ENCODE data around the gene SETMAR. TPM values are rescaled to one million over a fixed set of nuclear protein-coding genes. Genes with fewer than 3 reads are reported as not detected.
A peak's percentile ranks its signal among the peaks of the same experiment; 100 is the strongest.
"Not testable (repeated sequence)": the region's sequence is repeated elsewhere in the genome, so short reads cannot be mapped to it uniquely, and the experiment has no call there.

SETMAR gene
- 10 to 100 TPM; 29.9 to 33.4 (median 31.6) TPM for polyA plus RNA-seq (ENCODE audit: insufficient read length in 4 of 4)

DNA sequence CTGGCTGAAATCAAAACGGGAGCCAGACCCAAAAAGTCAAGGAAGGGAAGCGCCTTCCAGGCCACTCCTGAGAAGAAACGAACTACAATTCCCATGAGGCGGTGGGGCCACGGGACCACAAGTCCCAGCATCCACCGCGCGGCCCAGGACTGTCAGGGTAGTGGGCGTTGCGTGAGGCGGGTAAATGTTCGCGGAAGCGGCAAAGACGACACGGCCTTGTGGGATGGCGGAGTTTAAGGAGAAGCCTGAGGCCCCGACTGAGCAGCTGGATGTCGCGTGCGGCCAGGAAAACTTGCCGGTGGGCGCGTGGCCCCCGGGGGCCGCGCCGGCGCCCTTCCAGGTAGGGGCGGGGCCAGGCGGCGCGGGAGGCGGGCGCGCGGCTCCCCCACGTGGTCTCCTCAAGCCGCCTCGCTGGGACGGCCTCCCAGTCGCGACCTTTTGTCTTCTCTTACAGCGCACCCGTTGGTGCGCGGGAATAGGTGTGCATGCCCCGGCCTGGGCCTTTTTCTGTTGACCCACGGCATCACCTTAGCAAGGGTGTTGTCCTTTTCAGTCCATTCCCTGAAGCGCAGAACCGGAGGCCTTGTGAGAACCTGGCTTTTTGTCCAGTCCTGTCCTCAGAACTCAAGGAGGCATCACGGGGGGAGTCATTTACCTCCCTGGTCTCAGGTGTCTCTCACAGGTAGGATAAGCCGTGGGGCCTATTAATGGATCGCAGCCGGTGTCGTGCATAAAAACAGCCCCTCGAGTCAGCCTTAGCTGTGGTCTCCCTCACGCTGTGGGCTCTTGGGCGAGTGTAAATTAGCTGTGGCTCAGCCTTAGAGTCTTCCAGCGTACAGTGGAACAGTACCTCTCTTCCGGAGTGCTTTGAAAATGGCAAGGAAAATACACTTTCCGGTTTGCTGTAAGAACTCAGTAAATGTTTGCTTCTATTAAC is at the start of gene SETMAR:
Gene SETMAR, plus strand, starts transcription at position 183 of the 937 bp plus-strand sequence. Its CDS starts 2 bp downstream, at position 185.
- peak; percentile 82 to 88 (median 84) for DNase-seq (ENCODE audit: low read depth in 4 of 4, low spot score in 3 of 4)

DNA sequence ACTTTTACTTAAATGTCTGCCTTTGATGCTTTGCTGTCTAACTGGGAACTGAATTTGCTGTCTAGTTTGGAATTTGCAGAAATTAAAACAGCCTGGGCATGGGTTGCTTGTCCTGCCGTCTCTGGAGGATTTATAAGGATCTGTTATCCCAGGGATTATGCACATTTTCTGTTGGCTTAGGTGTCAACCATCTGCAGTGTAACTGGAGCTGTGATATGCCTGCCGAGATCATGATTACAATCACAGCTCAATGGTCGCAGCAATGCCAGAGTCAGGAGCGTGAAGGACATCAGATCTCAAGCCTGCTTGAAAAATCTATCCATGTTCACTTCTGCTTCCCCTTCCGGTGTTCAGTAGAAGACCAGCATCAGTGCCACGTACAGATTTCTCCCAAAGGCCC is 41.8 kb upstream of the SETMAR start:
- DNase-seq (ENCODE audit: low read depth in 4 of 4, low spot score in 3 of 4) = no peak

DNA sequence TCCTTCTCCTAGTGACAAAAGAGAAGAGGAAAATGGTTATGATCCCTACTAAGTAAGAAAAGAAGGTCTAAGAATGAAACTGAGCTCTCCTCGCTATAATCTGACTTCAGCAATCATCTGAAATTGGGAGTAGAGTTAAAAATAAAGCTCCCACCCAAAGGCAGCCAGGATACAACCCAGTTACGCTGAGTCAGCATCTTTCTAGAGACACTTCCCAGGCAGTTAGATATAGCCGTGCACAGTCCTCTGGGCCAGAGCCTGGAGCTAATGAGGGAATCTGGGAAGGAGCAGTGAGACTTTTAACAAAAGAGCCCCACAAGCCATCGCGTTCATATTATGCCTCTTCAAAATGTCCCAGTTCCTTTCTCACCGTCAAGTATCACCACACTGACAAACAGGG is 39.1 kb upstream of the SETMAR start:
- no peak for DNase-seq (ENCODE audit: low read depth in 4 of 4, low spot score in 3 of 4)

DNA sequence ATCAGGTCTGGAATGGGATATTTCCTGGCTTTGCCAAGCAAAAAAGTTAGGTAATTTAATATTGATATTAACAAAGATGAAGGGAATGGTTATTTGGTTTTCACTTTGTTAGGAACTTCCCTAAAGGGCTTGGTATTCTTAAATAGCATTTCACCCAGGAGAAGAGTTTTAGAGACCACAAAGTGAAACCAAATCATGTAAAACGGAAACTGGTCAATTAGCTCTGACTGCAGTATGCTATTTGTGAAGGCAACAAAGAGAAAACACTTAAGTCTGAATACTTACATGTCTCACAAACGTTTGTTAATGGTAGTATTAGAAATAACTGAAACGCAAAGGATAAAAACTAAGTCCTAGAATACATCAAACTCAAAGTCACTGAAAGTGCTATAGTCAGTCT is 32.4 kb upstream of the SETMAR start:
- DNase-seq (ENCODE audit: low read depth in 4 of 4, low spot score in 3 of 4) = no peak

- DNase-seq (ENCODE audit: low read depth in 4 of 4, low spot score in 3 of 4) = no peak
Observed at GRCh38 chr3:4271834-4272233, 31.3 kb upstream of the SETMAR start.

DNA sequence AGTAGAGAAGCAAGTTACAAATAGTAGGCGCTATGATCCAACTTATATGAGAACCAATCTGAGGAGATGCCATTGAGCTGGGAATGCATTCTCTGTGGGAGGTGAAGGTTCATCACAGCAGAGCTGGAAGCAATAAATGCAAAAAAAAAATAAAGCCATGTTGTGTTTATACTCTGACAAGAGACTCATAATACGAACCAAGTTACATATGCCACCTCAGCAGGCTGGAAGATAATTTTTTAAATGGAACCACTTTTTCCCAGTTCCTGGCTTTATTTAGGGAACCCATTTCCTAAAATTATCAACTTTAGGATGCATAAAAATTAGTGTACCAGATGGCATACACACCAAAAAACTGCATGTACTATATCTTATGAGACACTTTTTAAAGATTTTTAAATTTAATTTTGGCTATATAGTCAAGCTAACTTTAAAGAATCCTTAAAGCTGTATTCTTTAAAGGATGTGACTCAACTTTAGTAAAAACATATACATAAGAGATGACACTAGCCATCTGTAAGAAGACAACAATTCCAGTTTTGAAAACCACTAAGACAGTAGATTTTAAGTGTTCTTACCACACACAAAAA is 23.6 kb upstream of the SETMAR start:
- no peak for DNase-seq (ENCODE audit: low read depth in 4 of 4, low spot score in 3 of 4)

DNA sequence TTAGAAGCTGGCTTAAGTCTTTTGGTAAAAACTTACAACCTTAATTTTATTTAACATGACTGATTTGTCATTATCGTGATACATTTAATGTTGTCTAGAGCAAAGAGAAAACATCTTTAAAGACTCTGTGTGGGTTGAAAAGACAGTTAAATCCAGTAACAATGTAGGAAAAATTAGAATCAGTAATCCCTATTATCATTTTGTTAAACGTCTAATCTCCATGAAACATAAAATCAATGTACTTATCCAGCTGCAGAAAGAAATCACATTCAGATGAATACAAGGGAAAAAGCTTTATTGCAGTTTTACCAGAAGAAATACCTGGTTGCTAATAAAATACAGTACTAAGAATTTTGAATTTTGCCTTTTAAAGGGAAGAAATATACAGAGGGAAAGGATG is 21.2 kb upstream of the SETMAR start:
- no peak for DNase-seq (ENCODE audit: low read depth in 4 of 4, low spot score in 3 of 4)

GRCh38 chr3:4284865-4285264 is 18.3 kb upstream of the SETMAR start:
- DNase-seq (ENCODE audit: low read depth in 4 of 4, low spot score in 3 of 4) = no peak

DNA sequence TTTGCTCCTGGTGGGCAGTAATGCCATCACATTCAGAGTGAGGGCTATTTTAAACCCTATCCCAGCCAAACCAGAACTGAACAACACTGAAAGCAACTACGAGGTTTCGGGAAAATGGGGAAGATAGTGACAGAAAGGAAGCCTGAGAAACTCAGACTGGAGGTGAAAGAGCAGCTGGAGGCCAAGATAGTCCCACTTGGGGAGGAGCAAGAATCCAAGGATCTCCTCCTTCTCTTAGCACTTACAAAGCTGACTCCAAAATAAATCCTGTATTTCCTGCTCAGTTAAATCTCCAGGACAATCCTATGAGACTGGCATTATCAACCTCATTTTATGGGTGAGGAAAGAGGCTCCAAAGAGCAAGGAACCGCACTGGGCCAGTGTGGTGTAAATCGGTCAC is 14.1 kb upstream of the SETMAR start:
- no peak for DNase-seq (ENCODE audit: low read depth in 4 of 4, low spot score in 3 of 4)

DNA sequence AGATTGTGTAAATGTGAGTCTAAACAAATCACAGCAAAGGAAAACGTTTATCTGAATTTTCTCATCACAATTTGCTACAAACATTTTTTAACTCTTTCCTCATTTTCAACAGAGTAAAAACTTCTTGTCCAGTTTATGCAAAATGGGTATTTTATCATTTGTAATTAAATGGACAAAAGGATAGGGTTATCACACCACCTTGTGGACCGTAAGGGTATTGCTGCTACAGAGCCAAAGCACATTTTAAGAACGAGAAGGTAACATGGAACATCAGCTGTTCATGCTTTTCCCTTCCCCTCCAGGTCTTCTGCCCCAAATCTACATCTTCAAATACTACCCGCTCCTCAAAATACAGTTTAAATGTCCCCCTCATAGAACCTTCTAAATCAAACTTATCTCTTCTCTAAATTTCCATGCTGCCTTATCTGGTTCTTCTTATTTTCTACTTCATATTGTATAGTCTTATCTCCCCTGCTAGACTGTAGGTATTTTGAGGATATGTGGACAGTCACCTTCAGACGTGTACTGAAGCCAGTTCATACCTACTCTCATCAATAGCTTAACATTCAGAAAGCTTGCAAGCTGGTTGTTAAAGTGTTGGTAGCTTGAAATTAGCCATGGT is 12.8 kb upstream of the SETMAR start:
- no peak for DNase-seq (ENCODE audit: low read depth in 4 of 4, low spot score in 3 of 4)

GRCh38 chr3:4292301-4292700 is 10.9 kb upstream of the SETMAR start:
- no peak for DNase-seq (ENCODE audit: low read depth in 4 of 4, low spot score in 3 of 4)

DNA sequence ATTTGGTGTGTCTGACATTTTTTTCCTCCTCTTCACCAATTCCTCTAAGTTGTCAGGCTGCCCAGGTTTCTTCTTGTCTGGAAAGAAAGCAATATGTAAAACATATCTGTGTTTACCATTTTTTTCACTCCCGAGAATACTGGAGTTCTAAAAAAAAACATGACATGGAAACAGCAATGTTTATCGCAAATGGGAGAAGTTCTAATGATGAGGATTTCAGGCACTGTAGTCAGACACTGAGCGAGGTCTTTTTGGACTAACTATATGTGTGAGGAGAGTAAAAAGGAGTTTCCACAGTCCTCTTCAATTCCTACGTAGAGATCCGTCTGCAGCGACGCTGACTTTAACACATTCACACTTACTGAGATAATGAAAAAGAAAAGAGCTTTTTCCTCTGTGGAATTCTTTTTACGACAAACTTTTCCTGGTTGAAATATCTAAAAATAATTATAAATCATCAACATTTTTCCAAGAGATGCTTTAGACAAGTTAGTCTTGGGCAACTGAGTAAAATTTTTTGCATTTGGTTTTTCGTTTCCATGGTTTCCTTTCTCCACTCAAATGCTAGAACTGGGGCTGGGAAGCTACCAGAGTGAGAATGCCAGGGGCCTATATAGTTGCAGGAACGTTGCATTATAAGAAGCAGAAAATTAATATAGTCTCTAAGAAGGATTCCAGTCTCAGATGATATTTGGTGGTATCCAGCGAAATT is 8.4 kb upstream of the SETMAR start:
- no peak for DNase-seq (ENCODE audit: low read depth in 4 of 4, low spot score in 3 of 4)

GRCh38 chr3:4296454-4296853 is 6.7 kb upstream of the SETMAR start:
- DNase-seq (ENCODE audit: low read depth in 4 of 4, low spot score in 3 of 4) = not testable (repeated sequence)

DNA sequence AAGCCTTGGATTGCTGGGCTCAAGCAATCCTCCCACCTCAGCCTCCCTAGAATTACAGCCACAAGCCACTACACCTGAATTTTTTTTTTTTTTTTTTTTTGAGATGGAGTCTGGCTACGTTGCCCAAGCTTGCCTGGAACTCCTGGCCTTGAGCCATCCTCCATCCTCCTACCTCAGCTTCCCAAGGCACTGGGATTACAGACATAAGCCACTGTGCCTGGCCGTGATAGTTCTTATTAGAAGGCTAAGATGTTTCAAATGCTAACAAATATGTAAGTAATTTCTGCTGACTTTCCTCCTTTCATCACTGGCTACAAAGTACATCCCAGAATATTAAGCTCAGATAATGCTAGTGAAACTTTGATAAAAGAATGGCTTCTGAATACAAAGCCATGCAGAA is 5.7 kb upstream of the SETMAR start:
- no peak for DNase-seq (ENCODE audit: low read depth in 4 of 4, low spot score in 3 of 4)

DNA sequence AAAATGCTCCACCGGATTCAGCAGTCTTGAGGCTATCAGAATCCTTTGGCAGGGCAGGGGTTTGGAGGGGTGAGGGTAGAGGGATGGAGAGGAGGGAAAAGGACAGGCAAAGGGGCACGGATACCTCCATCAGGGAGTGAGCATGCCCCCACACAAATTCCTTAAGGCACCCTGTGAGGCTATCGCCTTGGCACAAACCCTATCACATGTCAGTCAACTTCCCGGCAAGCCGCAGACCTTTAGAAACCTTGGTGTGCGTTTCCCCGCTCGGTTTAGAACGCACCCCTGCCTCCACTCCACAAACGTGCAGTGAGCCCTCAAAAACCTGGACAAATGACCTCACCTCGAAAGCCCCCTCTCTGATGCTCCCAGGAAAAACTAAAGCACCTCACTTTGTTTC is 422 bp upstream of the SETMAR start:
- no peak for DNase-seq (ENCODE audit: low read depth in 4 of 4, low spot score in 3 of 4)

DNA sequence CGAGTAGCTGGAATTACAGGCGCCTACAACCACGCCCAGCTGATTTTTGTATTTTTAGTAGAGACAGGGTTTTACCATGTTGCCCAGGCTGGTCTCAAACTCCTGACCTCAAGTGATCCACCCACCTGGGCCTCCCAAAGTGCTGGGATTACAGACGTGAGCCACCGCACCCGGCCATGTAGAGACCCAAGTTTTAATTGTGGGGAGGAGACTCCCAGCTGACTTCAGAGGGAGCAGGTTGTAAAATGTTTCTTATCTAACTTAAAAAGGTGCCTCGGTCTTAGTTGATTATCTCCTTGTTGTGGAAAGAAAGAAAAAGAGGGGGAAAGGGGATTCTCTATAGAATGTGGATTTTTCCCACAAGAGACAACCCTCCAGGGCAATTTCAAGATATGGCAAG is 2.0 kb downstream of the SETMAR start:
- DNase-seq (ENCODE audit: low read depth in 4 of 4, low spot score in 3 of 4) = not testable (repeated sequence)

DNA sequence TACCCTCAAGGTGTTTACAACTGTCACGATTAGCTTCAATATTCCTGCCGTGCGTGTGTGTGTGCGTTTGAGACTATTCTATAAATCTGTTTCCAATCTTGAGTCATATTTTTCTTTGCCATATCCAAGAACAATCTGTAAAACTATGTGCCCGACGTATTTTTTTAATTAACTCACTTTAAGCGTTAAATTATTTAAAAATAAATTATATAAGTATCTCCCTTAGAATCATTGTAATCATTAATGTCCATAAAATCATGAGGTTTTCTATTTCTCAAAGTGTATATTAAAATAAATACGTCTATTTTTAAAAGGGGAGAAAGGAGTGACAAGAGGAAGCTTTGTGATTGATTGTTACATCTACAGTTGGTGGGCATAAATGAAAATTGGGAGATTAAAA is 2.9 kb downstream of the SETMAR start:
- DNase-seq (ENCODE audit: low read depth in 4 of 4, low spot score in 3 of 4) = no peak

GRCh38 chr3:4306860-4307259 is 3.7 kb downstream of the SETMAR start:
- no peak for DNase-seq (ENCODE audit: low read depth in 4 of 4, low spot score in 3 of 4)

DNA sequence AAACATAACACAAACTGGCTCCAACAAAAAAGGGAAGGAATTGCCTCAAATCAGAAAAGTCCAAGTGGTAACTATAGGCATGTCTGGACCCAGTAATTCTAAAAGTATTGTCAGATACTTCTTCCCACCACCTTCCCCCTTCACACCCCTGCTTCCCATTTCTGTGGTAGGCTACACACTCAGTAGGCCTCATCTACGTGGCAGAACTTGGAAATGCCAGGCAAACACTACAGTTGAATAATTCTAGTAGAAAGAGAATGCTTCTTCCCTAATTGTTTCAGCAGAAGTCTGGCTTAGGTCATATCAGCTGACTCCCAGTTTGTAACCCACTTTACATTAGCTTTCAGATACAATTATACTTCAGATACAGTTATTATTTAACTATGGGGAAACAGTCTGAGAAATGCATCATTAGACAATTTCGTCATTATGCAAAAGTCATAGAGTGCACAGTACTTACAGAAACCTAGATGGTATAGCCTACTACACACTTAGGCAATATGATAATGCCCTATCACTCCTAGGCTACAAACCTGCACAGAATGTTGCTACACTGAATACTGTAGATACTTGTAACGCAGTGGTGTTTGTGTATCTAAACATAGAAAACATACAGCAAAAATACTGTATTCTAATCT is 6.4 kb downstream of the SETMAR start:
- no peak for DNase-seq (ENCODE audit: low read depth in 4 of 4, low spot score in 3 of 4)

DNA sequence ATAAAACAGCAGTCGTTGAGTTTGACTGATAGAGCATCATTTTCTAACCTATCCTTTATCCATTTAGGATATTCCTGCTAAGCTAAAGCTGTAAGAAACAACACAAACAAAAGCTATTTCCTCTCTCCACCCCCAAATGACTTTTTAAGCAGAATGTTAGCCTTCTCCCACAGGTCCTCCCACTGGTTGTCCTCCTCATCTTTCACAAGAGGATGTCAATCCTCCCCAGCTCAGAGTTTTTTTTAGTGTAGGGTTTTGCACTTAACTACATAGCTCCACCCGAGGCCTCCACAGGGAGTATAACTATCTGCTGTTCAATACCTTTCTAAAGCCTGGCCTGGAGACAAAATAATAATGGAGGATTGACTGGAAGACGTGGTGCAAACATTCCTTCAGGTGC is 7.8 kb downstream of the SETMAR start:
- no peak for DNase-seq (ENCODE audit: low read depth in 4 of 4, low spot score in 3 of 4)

Data from right renal pelvis (tissue), 4 donors.